A549 (cell line): ENCODE results near the gene CENPU.

Source experiments
- CTCF ChIP-seq: fragments of >200 bp; sonication (Bioruptor Twin); formaldehyde crosslinking; IDR thresholded peaks from 3 replicates; pipeline ENCODE4 v1.5.1; 2016
- ESRRA ChIP-seq: fragments of 150-350 bp; IDR thresholded peaks from 2 replicates; pipeline ENCODE4 v1.6.1; 2014; ENCODE audit warnings: mild to moderate bottlenecking, low read length, borderline replicate concordance

DNA sequence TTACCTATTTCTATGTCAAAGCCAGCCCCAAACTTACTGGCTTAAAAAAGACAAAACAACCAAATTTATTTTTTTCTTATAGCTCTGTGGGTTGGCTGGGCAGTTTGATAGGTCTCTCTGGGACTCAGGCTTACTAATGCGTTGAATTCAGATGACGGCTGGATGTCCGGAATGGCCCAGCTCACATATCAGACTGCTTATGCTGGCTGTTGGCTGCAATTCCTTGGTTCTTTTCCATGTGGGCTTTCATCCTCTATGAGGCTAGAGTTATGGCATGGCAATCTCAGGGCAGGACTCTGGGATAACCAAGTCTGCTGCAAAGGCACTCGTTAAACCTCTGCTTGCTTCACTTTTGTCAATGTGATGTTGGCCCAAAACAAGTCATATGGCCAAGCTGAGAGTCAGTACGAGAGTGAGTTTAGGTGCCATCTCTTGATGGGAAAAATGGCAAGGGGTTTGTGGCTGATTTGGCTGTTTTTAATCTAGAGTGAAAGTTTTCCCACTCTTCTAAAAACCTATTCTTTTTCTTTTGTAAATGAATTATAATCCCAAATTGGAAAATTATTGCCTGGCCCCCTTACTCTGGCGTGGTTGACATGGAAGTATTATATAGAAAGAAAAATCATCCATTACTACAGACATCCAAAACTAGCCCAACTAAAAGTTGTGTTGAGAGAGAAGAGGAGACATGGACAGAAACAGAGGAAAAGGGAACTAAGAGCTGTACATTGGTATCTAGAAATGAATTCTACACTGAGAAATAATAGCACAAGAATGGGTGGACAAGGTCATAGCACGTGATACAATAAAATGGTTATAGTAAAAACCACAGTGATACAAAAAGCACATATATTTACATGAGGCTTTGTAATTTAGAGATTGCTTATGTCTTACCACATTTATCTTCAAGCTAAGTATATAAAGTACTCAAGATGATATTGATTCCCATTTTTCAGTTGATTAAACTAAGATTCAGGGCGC is 77.7 kb downstream of the CENPU start:
- TF ChIP-seq CTCF (no peak), ESRRA (no peak)
